ENCODE results near the gene BRINP1.

- TF ChIP-seq CTCF (IDR thresholded peaks at IDR 0.05) (no peak), EZH2 (IDR thresholded peaks at IDR 0.05; ENCODE audit: borderline replicate concordance, insufficient read depth, low read depth, low read length, poor library complexity, severe bottlenecking) (no peak)
These were observed 49.5 kb upstream of the BRINP1 start for GRCh38 chr9:119418721-119419120.
